Endothelial cell (in vitro differentiated cells): ENCODE data around the gene AKR1C2. TPM values are rescaled to one million over a fixed set of nuclear protein-coding genes. Genes with fewer than 3 reads are reported as not detected.
"Not testable (repeated sequence)": the region's sequence is repeated elsewhere in the genome, so short reads cannot be mapped to it uniquely, and the experiment has no call there.

Experiments used
- DNase-seq: peaks from one replicate; pipeline ENCODE4 v3.0.0; 2021; ENCODE audit warnings: low spot score
- H3K27ac Mint-ChIP-seq: one replicate; pipeline ENCODE4 v1.8.0; 2021; ENCODE audit warnings: mixed read lengths, inconsistent platforms; ENCODE audit not compliant: unreplicated experiment
- H3K27me3 Mint-ChIP-seq: one replicate; pipeline ENCODE4 v1.8.0; 2021; ENCODE audit warnings: mild to moderate bottlenecking, moderate library complexity, mixed read lengths, inconsistent platforms; ENCODE audit not compliant: unreplicated experiment
- H3K36me3 Mint-ChIP-seq: one replicate; pipeline ENCODE4 v1.8.0; 2021; ENCODE audit warnings: mild to moderate bottlenecking, low read depth, mixed read lengths, inconsistent platforms; ENCODE audit not compliant: unreplicated experiment
- H3K4me1 Mint-ChIP-seq: one replicate; pipeline ENCODE4 v1.8.0; 2021; ENCODE audit warnings: mild to moderate bottlenecking, mixed read lengths, inconsistent platforms; ENCODE audit not compliant: unreplicated experiment
- H3K4me3 Mint-ChIP-seq: one replicate; pipeline ENCODE4 v1.8.0; 2021; ENCODE audit warnings: mild to moderate bottlenecking, mixed read lengths, inconsistent platforms; ENCODE audit not compliant: unreplicated experiment
- H3K9me3 Mint-ChIP-seq: one replicate; pipeline ENCODE4 v1.8.0; 2021; ENCODE audit warnings: mixed read lengths, inconsistent platforms; ENCODE audit not compliant: unreplicated experiment
- CTCF ChIP-seq: fragments of 200-600 bp; sonication (generic); IDR thresholded peaks from one replicate; pipeline ENCODE4 v1.5.0; 2021; ENCODE audit warnings: antibody characterized with exemption; ENCODE audit not compliant: unreplicated experiment
- total RNA-seq: library from RNA; stranded (reverse); fragmentation: NEBNext Ultra II Directional; extraction: Animal tissue kit (Norgen Biotek cat#: 25700); gene quantifications from one replicate; pipeline ENCODE4 v1.2.1, GENCODE V29; 2021; ENCODE audit not compliant: unreplicated experiment

Gene AKR1C2
- total RNA-seq, 1 donor from 2014 or later = not detected

GRCh38 chr10:4953405-4953804 is 50.3 kb downstream of the AKR1C2 start:
- no peaks in the 10 kb centered on the region for H3K27me3 Mint-ChIP-seq
- no peak overlapping the region for H3K27ac Mint-ChIP-seq
- no peaks in the 10 kb centered on the region for H3K36me3 Mint-ChIP-seq
- TF ChIP-seq CTCF = no peak
- DNase-seq = no peak
- peaks cover 4% of the 10 kb centered on the region for H3K4me1 Mint-ChIP-seq
- H3K4me3 Mint-ChIP-seq = no peak overlapping the region
- H3K9me3 Mint-ChIP-seq = no peaks in the 10 kb centered on the region

- not testable (repeated sequence) for H3K4me1 Mint-ChIP-seq, H3K27me3 Mint-ChIP-seq, H3K36me3 Mint-ChIP-seq, H3K27ac Mint-ChIP-seq, DNase-seq, H3K4me3 Mint-ChIP-seq, H3K9me3 Mint-ChIP-seq
These were observed 52.0 kb downstream of the AKR1C2 start for GRCh38 chr10:4951512-4952162.

- Mint-ChIP-seq H3K27ac (no peak overlapping the region), H3K36me3 (no peaks in the 10 kb centered on the region), H3K4me1 (peaks cover 4% of the 10 kb centered on the region), H3K27me3 (no peaks in the 10 kb centered on the region), H3K4me3 (no peak overlapping the region), H3K9me3 (no peaks in the 10 kb centered on the region)
- TF ChIP-seq CTCF = no peak
- DNase-seq = no peak
These were observed 55.7 kb downstream of the AKR1C2 start for GRCh38 chr10:4947635-4948596.

- Mint-ChIP-seq H3K9me3 (no peaks in the 10 kb centered on the region), H3K4me1 (peaks cover 1% of the 10 kb centered on the region), H3K27ac (no peak overlapping the region), H3K4me3 (no peak overlapping the region), H3K36me3 (no peaks in the 10 kb centered on the region), H3K27me3 (no peaks in the 10 kb centered on the region)
- no peak for TF ChIP-seq CTCF
- no peak for DNase-seq
These were observed 56.5 kb downstream of the AKR1C2 start for GRCh38 chr10:4947039-4947634.

GRCh38 chr10:4945766-4946717 is 57.6 kb downstream of the AKR1C2 start:
- no peak for TF ChIP-seq CTCF
- peaks cover 2% of the 10 kb centered on the region for H3K27me3 Mint-ChIP-seq
- H3K27ac Mint-ChIP-seq = no peak overlapping the region
- H3K4me3 Mint-ChIP-seq = no peak overlapping the region
- no peak for DNase-seq
- H3K36me3 Mint-ChIP-seq = no peaks in the 10 kb centered on the region
- no peaks in the 10 kb centered on the region for H3K4me1 Mint-ChIP-seq
- H3K9me3 Mint-ChIP-seq = no peaks in the 10 kb centered on the region
